Daoy (cell line): ENCODE results near the gene PELI2. TPM values are rescaled to one million over a fixed set of nuclear protein-coding genes. Genes with fewer than 3 reads are reported as not detected.
A peak's percentile ranks its signal among the peaks of the same experiment; 100 is the strongest.

ENCODE experiments used
- DNase-seq: peaks from one replicate; pipeline ENCODE4 v3.0.0-alpha.2; 2015; ENCODE audit warnings: low read depth
- total RNA-seq: library from RNA; depleted of rRNA; stranded (reverse); fragments of >200 nt; shearing (Covaris generic); gene quantifications from 2 replicates; pipeline ENCODE4 v1.2.3, GENCODE V29; 2014

Gene PELI2
- total RNA-seq, 1 experiment from 2014 or later = 7.1 TPM

DNA sequence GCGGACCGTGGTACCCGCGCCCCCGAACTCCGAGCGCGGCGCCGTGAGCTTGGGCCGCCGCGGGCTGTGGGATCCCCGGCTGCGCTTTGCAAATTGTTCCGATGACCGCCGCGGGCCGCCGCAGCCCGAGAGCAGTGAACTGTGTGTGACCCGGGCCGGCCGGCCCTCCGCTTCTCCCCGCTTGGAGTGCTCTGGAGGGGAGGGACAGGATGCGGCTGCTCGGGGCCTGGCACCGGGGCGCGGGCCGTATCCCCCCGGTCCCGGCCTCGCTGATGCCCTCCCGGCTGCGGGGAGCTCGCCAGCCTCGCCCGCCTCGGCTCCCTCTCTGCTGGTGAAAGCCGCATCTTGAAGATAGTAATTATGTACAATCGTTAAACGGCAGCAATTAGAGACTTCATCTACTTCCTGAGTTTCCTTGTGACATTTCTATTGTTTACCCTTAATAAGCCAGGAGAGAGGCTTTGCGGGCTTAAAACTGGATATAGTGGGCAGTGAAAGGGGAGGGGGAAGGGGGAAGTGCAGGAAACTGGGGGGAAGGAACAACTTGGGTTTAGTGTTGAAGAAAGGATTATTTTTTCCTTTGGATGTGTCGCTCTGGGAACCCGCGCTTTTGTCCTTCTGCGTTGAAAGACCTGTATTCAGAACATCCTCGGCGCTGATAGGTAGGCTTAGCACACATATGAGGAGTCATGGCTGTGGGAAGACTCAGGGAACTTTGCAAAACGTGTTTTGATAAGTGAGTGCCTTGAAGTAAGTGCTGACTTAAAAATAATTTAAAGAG lies 1.2 kb downstream of the PELI2 start:
- DNase-seq = peak; percentile 57

DNA sequence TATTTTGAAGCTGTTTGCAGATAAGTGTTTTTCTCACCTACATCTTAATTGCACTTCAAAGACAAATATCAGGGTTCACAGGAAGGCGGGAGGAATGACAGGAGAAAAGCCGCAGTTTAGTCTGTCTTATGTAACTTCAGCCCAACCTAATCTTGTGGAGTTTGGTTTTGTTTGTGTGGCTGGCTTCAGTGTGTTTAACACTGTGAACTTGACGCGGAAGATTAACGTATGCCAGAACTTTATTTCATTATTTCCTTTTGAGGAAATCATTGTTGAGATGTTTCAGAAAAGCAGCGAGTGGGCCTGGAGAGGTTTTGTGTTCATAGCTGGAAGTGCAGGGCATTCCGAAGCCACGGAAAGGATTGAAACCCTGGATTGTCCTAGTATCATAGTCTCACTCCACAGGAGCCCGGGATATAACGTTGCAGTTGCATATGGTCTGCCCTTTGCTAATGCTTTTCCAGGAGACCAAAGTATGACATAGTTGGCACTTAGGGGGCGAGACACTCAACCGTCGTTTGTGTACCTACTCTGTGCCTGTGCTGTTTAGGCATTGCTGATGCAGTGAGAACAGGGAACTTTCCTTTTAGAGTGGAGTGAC lies 2.0 kb downstream of the PELI2 start:
- peak; percentile 57 for DNase-seq

DNA sequence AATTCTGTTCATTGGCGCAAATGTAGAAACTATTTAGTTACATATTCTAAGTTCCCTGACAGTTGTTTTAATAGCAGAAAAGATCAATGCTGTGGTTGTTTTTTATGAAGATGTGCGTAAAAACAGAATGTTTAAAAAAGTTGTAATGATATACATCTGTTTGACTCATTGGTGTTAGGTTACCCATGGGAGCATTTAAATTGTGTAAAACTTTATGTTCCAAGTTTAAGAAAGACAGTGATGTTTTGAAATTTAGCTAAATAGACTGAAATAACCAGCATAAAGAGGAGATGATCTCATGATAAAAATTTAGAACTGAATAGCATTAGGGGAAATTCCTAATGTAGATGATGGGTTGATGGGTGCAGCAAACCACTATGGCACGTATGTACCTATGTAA lies 3.6 kb downstream of the PELI2 start:
- no peak for DNase-seq

GRCh38 chr14:56122301-56122700 lies 4.1 kb downstream of the PELI2 start:
- DNase-seq = no peak

DNA sequence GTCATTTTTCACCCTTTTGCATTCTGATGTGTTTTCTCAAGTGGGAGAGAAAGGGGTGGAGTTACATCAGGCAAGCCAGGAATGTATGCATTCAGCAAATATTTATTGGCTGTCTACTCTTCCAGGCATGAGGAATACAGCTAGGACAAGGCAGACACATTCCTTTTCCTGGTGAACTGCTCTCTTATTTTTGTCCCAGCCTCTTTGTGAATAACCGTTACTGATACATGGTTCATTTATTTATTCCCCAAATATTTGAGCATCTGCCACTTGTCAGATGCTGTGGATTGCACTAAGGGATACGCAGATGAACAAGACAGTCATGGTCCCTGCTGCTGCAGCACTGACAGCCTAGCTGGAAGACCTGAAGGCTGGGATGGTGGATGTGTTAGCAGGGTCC lies 6.1 kb downstream of the PELI2 start:
- DNase-seq = no peak

- DNase-seq = no peak
Measured at GRCh38 chr14:56125772-56126636, 7.8 kb downstream of the PELI2 start.

DNA sequence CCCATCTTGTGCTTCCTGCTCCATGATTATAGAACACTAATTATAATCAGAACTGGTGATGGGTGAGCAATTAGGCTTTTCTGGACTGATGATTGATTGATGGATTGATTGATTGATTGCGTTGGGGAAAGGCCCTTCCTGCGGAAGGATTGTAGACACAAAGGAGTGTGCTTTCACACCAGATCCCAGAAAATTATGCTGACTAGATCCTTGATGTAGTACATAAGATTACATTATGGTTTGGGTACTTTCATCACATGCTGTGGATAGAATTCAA lies 8.4 kb downstream of the PELI2 start:
- DNase-seq = no peak

GRCh38 chr14:56127156-56127555 lies 8.9 kb downstream of the PELI2 start:
- DNase-seq = no peak

DNA sequence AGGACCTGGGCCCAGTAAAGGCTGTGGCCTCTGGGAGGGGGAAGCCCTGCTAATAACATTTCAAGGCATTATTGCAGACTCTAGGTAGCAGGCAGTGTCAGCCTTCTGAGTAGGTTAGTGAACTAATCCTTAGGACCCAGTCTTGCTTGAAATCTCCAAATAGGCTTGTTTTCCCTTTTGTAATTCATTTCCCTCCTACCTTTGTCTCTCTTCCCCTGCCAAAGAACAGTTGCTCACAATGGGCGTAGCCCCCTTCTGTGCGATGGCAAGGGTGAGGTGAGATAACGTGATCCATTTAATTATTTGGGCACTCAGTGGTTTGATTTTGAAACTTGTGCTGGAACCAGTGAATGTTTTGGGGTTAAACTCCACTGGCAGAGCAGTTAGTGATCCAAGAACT lies 10.9 kb downstream of the PELI2 start:
- no peak for DNase-seq

GRCh38 chr14:56129933-56130332 lies 11.7 kb downstream of the PELI2 start:
- DNase-seq = no peak

GRCh38 chr14:56131004-56131864 lies 13.0 kb downstream of the PELI2 start:
- no peak for DNase-seq

DNA sequence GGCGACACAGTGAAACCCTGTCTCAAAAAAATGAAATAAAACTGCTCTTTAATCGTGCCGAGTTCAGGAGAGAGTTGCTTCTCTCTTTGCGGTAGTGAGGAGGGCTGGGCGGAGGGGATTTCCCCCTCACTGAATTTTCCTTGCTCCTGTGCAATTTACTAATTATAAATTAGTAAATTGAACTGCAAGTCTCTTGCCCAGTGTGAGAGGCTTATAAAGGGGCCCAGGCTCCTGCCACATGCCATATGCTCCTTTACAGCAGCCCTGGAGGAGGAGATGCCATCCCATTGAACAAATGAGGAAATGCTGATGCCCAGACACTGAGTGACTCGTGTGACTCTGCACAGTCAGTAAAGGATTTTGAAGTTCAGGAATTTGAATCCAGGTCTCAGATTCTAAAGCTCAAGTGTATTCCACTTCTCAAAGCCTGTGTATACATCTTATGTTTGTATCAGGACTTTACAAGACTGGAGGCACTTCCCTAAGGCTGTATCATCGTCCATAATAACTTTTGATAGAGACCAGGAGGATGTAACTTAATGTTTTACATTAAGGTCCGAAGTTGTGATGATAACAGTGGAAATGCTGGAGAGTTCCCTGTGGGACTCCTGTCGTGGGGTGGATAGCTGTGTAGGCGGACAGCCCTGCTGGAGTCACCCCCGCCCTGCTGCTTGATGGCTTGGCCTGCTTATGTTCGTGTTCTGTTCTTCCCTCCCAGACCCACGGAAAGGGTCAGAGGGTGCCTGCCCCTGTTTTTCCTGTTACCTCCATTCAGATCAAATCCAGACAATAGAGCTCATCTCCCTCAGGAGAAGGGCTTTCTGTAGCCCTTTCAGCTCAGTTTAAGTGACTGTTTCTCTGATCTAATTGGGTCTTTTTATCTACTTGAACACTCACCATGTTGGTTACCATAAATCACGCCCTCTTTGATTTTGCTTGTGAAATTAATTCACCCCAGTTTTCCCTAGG lies 13.9 kb downstream of the PELI2 start:
- no peak for DNase-seq

- DNase-seq = no peak
Measured at GRCh38 chr14:56133547-56133946, 15.3 kb downstream of the PELI2 start.

DNA sequence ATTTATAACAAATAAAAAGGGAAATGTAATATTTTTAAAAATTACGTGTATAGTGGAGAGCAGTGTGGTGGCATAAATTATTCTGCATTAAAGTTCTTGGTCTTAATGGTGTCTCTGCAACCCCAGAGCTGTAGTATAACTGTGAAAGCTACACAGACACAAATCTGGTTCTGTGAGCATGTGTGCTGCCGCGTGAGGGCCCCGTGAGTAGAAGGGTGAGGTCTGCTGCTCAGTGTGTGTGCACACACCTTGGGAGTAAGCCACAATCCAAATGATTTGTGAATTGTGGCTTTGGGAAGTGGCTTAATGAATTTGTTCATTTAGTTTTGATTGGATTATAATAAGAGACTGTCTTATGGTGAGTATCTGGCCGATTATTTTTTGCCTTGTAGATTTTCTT lies 16.8 kb downstream of the PELI2 start:
- DNase-seq = no peak

DNA sequence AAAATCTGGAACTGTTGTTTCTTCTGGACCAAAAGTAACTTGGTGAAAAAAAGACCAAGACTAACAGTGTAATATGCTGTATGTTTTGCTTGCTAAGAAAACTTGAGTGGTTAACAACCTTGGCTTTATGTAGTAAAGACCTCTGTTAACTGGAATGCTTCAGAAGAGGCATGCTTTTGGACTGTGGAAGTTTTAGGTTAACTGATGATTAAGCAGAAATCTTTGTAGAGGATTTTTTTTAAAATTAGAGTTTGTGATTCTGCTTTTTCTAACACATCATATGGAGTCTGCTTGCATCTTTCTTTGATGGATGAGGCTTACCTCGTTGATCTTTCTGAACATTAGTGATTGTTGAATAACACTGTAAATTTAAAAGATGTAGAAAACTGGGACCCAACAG lies 17.5 kb downstream of the PELI2 start:
- DNase-seq = no peak

- no peak for DNase-seq
Measured at GRCh38 chr14:56136571-56137452, 18.6 kb downstream of the PELI2 start.

DNA sequence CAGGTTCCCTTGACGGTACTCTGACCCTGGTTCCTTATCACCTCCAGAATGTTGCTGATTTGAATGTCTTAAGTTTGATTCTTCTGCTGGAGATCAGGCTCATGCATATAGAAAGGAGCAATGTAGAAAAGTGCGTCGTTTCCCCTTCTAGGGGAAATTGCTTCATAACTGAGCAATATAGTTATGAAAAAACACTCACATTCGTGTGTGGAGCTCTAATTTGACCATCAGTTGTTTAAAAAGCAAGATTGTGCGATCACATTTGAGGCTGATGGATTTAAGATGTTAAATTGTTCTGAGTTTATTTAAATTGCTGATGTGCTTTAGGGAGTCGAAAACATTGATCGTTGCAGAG lies 19.2 kb downstream of the PELI2 start:
- no peak for DNase-seq

GRCh38 chr14:56137849-56138248 lies 19.6 kb downstream of the PELI2 start:
- no peak for DNase-seq

- DNase-seq = no peak
Measured at GRCh38 chr14:56138928-56139327, 20.7 kb downstream of the PELI2 start.

DNA sequence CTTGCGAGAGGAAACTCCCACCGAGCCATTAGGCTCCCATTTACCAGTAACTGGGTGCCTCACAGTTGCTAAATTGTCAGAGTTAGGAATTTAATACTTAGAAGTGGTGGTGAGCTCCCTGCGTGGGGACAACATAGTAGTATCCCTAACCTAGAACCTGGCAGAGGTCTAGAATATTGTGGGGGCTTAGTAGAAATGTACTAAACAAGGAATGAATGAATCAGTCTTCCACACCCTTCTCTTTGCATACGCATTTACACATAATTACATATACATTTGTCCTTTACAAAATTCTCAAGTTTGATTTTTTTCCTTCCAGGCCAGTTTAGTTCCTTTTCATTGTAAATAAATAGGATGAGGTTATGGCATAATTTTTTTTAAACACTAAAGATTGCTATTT lies 24.1 kb downstream of the PELI2 start:
- no peak for DNase-seq
